Mammary epithelial cell (primary cell): ENCODE results near the gene IMP3.

ENCODE experiments used
- EZH2 ChIP-seq: IDR thresholded peaks from 2 replicates; pipeline ENCODE4 v1.6.1; 2012; ENCODE audit warnings: low read length, inconsistent platforms, borderline replicate concordance
- TF ChIP-seq, protein P1 (sequence below), 2 donors: IDR thresholded peaks in 1 of 2; conservative IDR thresholded peaks in 1 of 2; 2 replicates each; pipeline ENCODE4 v1.5.1; 2011 to 2012; ENCODE audit warnings: inconsistent platforms in 2 of 2, low read length in 2 of 2, mild to moderate bottlenecking in 2 of 2, control low read depth in 1 of 2, low read depth in 1 of 2; ENCODE audit not compliant: insufficient read depth in 1 of 2; ENCODE audit errors: extremely low read depth in 1 of 2

DNA sequence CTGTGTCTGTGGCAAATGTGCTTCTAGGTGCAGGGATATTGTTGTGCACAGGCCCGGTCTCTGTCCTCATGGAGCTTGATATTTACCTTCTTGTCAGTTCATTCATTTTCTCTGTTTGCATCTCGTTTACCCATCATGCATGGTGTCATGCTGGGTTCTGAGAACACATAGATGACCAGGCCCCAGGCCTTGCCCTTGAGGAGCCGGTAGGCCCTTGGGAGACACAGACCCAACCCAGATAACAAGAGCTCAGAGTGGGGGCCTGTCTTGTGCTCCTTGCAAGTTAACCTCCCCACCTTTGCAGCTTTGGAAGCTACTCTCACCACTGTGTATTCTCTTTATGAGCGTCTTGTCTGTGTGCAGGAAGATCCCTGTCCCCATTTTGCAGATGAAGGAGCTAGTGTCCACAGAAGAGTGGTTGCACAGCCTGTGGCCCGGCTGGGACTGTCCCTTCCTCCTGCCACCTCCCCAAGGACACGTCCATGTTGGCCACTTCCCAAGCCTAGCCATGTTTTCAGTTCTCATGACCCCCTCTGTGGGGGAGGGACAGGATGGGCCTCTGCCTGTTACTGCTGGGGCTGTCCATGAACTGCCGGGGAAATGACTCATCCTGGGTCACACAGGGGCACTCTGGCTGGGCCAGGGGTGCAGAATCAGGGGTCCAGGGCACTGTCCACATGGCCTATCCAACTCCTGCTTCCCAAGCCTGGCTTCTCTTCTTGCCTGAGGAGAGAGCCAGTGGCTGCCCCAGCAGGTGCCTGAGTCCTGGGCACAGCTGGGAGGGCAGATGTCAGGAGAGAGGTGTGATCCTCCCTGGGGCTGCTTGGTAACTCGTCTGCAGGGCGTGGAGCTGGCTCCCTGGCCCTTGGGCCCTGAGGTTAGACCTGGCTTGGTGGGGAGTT lies 11.1 kb upstream of the IMP3 start:
- TF ChIP-seq, protein P1, sequence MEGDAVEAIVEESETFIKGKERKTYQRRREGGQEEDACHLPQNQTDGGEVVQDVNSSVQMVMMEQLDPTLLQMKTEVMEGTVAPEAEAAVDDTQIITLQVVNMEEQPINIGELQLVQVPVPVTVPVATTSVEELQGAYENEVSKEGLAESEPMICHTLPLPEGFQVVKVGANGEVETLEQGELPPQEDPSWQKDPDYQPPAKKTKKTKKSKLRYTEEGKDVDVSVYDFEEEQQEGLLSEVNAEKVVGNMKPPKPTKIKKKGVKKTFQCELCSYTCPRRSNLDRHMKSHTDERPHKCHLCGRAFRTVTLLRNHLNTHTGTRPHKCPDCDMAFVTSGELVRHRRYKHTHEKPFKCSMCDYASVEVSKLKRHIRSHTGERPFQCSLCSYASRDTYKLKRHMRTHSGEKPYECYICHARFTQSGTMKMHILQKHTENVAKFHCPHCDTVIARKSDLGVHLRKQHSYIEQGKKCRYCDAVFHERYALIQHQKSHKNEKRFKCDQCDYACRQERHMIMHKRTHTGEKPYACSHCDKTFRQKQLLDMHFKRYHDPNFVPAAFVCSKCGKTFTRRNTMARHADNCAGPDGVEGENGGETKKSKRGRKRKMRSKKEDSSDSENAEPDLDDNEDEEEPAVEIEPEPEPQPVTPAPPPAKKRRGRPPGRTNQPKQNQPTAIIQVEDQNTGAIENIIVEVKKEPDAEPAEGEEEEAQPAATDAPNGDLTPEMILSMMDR (conservative IDR thresholded peaks at IDR 0.05 in 1 of 2, IDR thresholded peaks at IDR 0.05 in 1 of 2; ENCODE audit: extremely low read depth in 1 of 2, insufficient read depth in 1 of 2, low read depth in 1 of 2, low read length in 2 of 2) = no peak
- TF ChIP-seq EZH2 = no peak
